Stomach (tissue), 4 donors: ENCODE measurements around the gene PCSK9.

Experiments
- POLR2A ChIP-seq, 4 donors: fragments of 450-650 bp; IDR thresholded peaks; one replicate each; pipeline ENCODE4 v1.6.1; 2016; ENCODE audit warnings: antibody characterized with exemption in 4 of 4, control low read depth in 2 of 4, mild to moderate bottlenecking in 1 of 4, moderate library complexity in 1 of 4
- POLR2AphosphoS5 ChIP-seq, 3 donors: sonication (generic); formaldehyde crosslinking; IDR thresholded peaks; one replicate each; pipeline ENCODE4 v1.6.1; 2016; ENCODE audit warnings: antibody characterized with exemption in 3 of 3
- TF ChIP-seq, protein P1 (sequence below), 7 experiments: fragments of 450-650 bp in 4 of 7; fragments of 200-600 bp in 3 of 7; sonication (generic) in 3 of 7; IDR thresholded peaks; one replicate each; pipeline ENCODE4 v1.5.1; 2016 to 2019; ENCODE audit warnings: antibody characterized with exemption in 7 of 7, control low read depth in 2 of 7, mild to moderate bottlenecking in 1 of 7

DNA sequence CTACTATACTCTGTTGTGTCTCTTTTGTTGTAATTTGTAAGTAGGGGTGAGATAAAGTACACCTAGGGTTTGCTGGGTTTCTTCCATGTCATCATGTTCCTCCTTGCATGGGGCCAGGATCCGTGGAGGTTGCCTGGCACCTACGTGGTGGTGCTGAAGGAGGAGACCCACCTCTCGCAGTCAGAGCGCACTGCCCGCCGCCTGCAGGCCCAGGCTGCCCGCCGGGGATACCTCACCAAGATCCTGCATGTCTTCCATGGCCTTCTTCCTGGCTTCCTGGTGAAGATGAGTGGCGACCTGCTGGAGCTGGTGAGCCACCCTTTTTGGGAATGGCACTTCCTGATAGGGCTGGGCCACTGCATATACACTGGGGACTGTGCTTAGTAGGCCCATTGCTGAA is 4.4 kb downstream of the PCSK9 start:
- TF ChIP-seq, protein P1, sequence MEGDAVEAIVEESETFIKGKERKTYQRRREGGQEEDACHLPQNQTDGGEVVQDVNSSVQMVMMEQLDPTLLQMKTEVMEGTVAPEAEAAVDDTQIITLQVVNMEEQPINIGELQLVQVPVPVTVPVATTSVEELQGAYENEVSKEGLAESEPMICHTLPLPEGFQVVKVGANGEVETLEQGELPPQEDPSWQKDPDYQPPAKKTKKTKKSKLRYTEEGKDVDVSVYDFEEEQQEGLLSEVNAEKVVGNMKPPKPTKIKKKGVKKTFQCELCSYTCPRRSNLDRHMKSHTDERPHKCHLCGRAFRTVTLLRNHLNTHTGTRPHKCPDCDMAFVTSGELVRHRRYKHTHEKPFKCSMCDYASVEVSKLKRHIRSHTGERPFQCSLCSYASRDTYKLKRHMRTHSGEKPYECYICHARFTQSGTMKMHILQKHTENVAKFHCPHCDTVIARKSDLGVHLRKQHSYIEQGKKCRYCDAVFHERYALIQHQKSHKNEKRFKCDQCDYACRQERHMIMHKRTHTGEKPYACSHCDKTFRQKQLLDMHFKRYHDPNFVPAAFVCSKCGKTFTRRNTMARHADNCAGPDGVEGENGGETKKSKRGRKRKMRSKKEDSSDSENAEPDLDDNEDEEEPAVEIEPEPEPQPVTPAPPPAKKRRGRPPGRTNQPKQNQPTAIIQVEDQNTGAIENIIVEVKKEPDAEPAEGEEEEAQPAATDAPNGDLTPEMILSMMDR (IDR thresholded peaks at IDR 0.05), result no peak
- TF ChIP-seq POLR2A (IDR thresholded peaks at IDR 0.05) (no peak), POLR2AphosphoS5 (IDR thresholded peaks at IDR 0.05) (no peak)
